ENCODE results near the gene RELL1. TPM values are rescaled to one million over a fixed set of nuclear protein-coding genes. Genes with fewer than 3 reads are reported as not detected.

The RELL1 gene
- total RNA-seq, 1 donor from 2014 or later, result 289 TPM

- no peak for DNase-seq
Observed at GRCh38 chr4:37631551-37631950, 54.6 kb downstream of the RELL1 start.

GRCh38 chr4:37629713-37630112 lies 56.5 kb downstream of the RELL1 start:
- DNase-seq, result no peak

GRCh38 chr4:37628977-37629609 lies 57.1 kb downstream of the RELL1 start:
- peak; percentile 67 for DNase-seq

- DNase-seq, result no peak
Observed at GRCh38 chr4:37627263-37627662, 58.9 kb downstream of the RELL1 start.

GRCh38 chr4:37625499-37625898 lies 60.7 kb downstream of the RELL1 start:
- no peak for DNase-seq

GRCh38 chr4:37623940-37624339 lies 62.2 kb downstream of the RELL1 start:
- no peak for DNase-seq

GRCh38 chr4:37623125-37623524 lies 63.1 kb downstream of the RELL1 start:
- no peak for DNase-seq

- DNase-seq, result no peak
Observed at GRCh38 chr4:37620176-37620575, 66.0 kb downstream of the RELL1 start.

GRCh38 chr4:37615720-37616063 lies 70.5 kb downstream of the RELL1 start:
- DNase-seq, result no peak

- no peak for DNase-seq
Observed at GRCh38 chr4:37615059-37615719, 71.0 kb downstream of the RELL1 start.

- DNase-seq, result no peak
Observed at GRCh38 chr4:37612811-37613210, 73.4 kb downstream of the RELL1 start.

- no peak for DNase-seq
Observed at GRCh38 chr4:37609626-37610025, 76.5 kb downstream of the RELL1 start.

- no peak for DNase-seq
Observed at GRCh38 chr4:37607018-37607417, 79.2 kb downstream of the RELL1 start.

GRCh38 chr4:37605843-37606565 lies 80.2 kb downstream of the RELL1 start:
- DNase-seq, result no peak

- peak; percentile 53 for DNase-seq
Observed at GRCh38 chr4:37604461-37604860, 81.7 kb downstream of the RELL1 start.

GRCh38 chr4:37603711-37604110 lies 82.5 kb downstream of the RELL1 start:
- no peak for DNase-seq

- DNase-seq, result peak; percentile 87
Observed at GRCh38 chr4:37603070-37603468, 83.1 kb downstream of the RELL1 start.

GRCh38 chr4:37602454-37603069 lies 83.6 kb downstream of the RELL1 start:
- DNase-seq, result no peak

- peak; percentile 35 for DNase-seq
Observed at GRCh38 chr4:37601531-37601930, 84.6 kb downstream of the RELL1 start.

GRCh38 chr4:37599092-37599790 lies 86.9 kb downstream of the RELL1 start:
- DNase-seq, result no peak

- no peak for DNase-seq
Observed at GRCh38 chr4:37597034-37597433, 89.1 kb downstream of the RELL1 start.

GRCh38 chr4:37595875-37596680 lies 90.1 kb downstream of the RELL1 start:
- no peak for DNase-seq
